Activated T-cell treated with anti-CD3 and anti-CD28 coated beads for 4 hours (primary cell): ENCODE data around the gene TMEM236.

Experiments
- DNase-seq: peaks from one replicate; pipeline ENCODE4 v3.0.0-alpha.2; 2020

Gene TMEM236

GRCh38 chr10:17788646-17789045, 36.6 kb downstream of the TMEM236 start:
- DNase-seq = no peak

- no peak for DNase-seq
These were observed 37.4 kb downstream of the TMEM236 start for GRCh38 chr10:17789396-17789795.

- no peak for DNase-seq
These were observed 38.6 kb downstream of the TMEM236 start for GRCh38 chr10:17790651-17791050.

GRCh38 chr10:17792991-17793390, 41.0 kb downstream of the TMEM236 start:
- no peak for DNase-seq

GRCh38 chr10:17793823-17794644, 42.0 kb downstream of the TMEM236 start:
- no peak for DNase-seq

GRCh38 chr10:17795083-17795482, 43.1 kb downstream of the TMEM236 start:
- DNase-seq = no peak

GRCh38 chr10:17795813-17796594, 44.0 kb downstream of the TMEM236 start:
- DNase-seq = no peak

- DNase-seq = no peak
These were observed 49.5 kb downstream of the TMEM236 start for GRCh38 chr10:17801507-17801906.

- DNase-seq = no peak
These were observed 50.3 kb downstream of the TMEM236 start for GRCh38 chr10:17802350-17802749.

- DNase-seq = no peak
These were observed 51.0 kb downstream of the TMEM236 start for GRCh38 chr10:17802976-17803375.

- no peak for DNase-seq
These were observed 53.3 kb downstream of the TMEM236 start for GRCh38 chr10:17805330-17805729.

GRCh38 chr10:17805921-17806577, 54.0 kb downstream of the TMEM236 start:
- DNase-seq = no peak

GRCh38 chr10:17808971-17809841, 57.2 kb downstream of the TMEM236 start, which contains the start of gene MRC1:
TSS of gene MRC1 (plus strand) at chr10:17809348. CDS start at chr10:17809466, 118 bp downstream.
- DNase-seq = no peak

- DNase-seq = no peak
These were observed 59.3 kb downstream of the TMEM236 start for GRCh38 chr10:17811146-17811865.

GRCh38 chr10:17814973-17815372, 63.0 kb downstream of the TMEM236 start:
- DNase-seq = no peak

- DNase-seq = no peak
These were observed 64.2 kb downstream of the TMEM236 start for GRCh38 chr10:17816199-17816598.

GRCh38 chr10:17817316-17817715, 65.3 kb downstream of the TMEM236 start:
- DNase-seq = no peak

- DNase-seq = no peak
These were observed 65.8 kb downstream of the TMEM236 start for GRCh38 chr10:17817790-17818189.

- DNase-seq = no peak
These were observed 67.8 kb downstream of the TMEM236 start for GRCh38 chr10:17819836-17820235.

GRCh38 chr10:17820943-17821342, 68.9 kb downstream of the TMEM236 start:
- no peak for DNase-seq

- DNase-seq = no peak
These were observed 69.9 kb downstream of the TMEM236 start for GRCh38 chr10:17821893-17822292.

- DNase-seq = no peak
These were observed 79.3 kb downstream of the TMEM236 start for GRCh38 chr10:17831341-17831740.
